NCI-H1105 treated with DMSO at 0.1 percent for 48 hours (cell line): Measurements from ENCODE around the gene CHRNE.
"Not testable (repeated sequence)": the region's sequence is repeated elsewhere in the genome, so short reads cannot be mapped to it uniquely, and the experiment has no call there.

Experiments
- DNase-seq: peaks from one replicate; lab custom pipeline; 2025; lab: John Stamatoyannopoulos, UW

CHRNE gene

DNA sequence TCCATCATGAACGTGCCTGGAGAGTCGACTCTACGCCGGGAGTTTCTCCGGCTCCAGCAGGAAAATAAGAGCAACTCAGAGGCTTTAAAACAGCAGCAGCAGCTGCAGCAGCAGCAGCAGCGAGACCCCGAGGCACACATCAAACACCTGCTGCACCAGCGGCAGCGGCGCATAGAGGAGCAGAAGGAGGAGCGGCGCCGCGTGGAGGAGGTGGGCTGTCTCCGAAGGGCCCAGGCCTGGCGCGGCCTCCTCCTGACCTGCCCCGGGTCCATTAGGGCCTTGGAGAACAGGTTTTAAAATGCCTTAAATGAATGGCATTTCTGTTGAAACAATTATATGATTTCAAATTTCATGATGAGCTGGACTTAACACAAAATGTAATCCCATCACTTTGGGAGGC is 15.3 kb downstream of the CHRNE start:
- no peak for DNase-seq

DNA sequence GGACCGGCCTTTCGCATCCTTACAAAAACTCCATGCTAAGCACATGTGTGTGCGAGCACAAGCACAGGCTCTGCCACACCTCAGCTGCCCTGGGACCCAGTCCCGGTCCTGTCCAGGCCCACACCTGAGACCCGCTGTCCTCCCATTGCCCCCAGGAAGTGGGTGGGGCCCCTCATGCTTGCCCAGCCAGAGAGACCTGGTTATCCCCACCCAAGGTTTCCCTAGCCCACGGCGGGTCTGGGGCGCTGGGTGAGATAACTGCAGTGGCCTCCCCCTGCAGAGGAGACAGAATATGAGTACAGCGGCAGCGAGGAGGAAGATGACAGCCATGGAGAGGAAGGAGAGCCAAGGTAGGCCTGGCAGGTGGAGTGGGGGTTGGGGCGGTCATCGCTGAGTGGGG is 16.1 kb downstream of the CHRNE start:
- DNase-seq, result no peak

DNA sequence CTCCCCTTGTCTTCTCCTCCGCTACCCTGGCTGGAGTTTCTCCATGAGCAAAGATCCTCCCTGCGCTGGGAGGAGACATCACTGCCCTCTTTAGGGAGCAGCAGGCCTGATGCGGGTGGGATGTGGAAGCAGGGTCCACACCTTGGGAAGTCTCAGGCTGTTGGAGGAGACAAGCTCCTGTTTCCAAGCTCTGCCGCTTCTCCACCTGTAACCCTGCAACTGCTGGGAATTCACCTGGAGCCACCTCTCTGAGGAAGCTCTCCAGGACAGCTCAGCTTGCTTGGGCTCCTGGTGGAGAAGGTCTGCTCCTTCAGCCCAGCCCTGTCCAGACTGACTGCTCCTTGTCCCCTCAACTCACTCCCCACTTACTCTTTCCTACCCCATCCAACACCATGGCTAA is 18.4 kb downstream of the CHRNE start:
- no peak for DNase-seq

DNA sequence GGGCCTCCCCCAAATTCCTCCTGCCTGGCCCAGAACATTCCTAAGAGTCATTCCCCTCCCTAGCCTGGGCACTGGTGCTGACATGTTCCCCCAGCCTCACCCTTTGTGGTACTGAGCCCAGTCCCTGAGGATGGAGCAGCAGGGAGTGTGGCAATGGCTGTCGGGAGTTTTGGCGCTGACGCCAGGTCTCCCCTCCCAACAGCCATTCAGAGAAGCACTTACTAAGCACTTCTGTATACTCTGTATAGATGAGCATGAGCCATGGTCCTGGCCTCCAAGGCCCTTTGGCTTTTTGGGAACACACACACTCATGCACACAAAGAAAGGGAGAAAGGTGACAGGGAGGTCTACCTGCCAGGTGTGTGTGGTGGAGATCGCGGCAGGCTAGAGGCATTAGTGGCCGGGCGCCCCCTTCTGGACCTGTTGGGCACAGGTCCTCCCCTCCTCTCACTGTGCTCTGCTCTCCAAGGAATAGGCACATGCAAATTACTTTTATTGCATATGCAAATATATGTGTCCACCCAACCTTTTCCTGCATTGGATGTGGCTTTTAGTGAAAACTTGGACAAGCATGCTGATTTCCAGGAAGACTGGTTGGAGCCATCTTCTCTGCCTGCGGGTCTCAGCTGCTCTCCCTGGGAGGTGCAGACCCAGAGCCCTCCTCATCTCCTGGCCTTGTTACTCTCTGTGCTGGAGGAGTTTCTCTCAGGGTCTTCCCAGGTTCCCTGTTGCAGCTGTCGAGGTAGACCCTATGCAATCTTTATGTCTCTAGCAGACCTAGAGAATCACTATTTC is 20.9 kb downstream of the CHRNE start:
- peak; percentile 80 for DNase-seq

DNA sequence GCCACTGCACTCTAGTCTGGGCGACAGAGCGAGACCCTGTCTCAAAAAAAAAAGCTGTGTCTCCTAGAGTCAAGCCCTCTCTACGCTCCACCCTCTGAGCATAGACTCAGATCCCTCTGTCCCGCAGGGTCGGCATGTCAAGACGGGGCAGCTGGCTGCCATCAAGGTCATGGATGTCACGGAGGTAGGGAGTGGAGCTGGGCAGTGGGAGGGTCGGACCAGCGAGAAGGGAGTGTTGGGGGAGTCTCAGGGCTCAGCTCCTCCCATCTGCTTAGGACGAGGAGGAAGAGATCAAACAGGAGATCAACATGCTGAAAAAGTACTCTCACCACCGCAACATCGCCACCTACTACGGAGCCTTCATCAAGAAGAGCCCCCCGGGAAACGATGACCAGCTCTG is 22.0 kb downstream of the CHRNE start:
- DNase-seq, result no peak

DNA sequence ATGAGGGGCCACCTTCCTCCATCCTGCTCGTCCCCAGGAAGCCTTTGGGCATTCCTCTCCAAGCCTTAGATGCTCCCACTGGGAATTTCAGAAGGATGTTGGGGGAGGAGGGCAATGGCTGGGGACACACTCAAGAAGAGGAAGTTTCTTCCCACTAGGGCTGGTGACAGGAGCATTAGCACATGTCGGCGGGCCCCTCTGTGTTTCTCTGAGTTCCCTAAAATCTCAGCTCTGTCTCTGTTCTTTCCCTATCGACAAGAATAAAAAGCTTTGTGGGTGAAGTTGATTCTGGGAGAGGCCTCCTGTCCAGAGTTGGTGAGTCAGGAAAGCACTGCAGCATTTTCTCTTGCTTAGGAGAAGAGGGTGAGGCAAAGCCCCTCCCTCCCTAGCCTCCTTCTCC is 23.3 kb downstream of the CHRNE start:
- no peak for DNase-seq

DNA sequence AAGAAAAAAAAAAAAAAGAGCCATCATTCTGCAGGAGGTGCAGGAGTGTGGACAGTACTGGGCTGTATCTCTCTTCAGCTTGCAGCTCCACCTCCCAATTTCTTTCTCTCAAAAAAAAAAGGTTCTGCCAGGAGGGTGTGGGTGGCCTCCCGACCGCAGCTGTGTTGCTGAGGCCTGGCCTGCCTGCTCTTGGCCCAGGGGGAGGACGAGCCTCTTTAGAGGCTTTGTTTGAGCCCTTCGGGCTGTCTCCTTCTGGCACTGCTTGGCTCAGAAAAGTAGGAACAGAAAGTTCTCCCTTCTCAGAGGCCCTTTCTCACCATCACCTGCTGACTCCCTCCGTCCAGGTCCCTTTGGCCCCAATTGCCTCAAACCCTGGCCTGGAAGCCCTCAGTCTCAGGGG is 25.8 kb downstream of the CHRNE start:
- DNase-seq, result no peak

DNA sequence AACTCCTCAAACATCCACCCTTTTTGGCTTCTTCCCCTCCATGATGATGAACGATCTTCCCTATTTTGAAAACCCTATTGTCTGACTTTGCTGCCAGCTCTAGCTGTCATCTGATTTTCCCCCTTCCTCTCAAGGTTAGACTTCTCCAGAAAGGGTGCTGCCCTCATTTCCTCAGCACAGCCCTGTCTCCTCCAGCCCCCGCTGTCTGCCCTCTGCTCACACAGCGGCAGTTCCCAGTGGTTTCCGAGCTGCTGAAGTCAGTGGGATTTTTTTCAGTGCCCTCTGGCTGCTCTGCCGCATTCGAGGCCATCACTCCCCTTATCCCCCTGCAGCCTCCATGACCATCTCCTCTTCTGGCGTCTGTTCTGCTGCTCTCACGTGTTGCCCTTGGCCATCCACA is 30.1 kb downstream of the CHRNE start:
- DNase-seq, result no peak

DNA sequence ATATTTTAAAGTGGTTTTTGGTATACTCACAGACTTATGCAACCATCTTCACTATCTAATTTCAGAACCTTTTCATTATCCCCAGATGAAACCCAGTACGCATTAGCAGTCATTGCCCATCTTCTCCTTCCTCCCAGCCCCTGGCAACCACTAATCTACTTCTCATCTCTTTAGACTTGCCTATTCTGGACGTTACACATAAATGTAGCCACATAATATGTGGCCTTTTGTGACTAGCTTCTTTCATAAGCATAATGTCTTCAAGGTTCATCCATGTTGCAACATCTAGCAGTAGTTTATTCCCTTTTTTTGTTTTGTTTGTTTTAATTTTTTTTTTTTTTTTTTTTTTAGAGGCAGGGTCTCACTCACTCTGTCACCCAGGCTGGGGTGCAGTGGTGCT is 32.0 kb downstream of the CHRNE start:
- DNase-seq, result no peak

DNA sequence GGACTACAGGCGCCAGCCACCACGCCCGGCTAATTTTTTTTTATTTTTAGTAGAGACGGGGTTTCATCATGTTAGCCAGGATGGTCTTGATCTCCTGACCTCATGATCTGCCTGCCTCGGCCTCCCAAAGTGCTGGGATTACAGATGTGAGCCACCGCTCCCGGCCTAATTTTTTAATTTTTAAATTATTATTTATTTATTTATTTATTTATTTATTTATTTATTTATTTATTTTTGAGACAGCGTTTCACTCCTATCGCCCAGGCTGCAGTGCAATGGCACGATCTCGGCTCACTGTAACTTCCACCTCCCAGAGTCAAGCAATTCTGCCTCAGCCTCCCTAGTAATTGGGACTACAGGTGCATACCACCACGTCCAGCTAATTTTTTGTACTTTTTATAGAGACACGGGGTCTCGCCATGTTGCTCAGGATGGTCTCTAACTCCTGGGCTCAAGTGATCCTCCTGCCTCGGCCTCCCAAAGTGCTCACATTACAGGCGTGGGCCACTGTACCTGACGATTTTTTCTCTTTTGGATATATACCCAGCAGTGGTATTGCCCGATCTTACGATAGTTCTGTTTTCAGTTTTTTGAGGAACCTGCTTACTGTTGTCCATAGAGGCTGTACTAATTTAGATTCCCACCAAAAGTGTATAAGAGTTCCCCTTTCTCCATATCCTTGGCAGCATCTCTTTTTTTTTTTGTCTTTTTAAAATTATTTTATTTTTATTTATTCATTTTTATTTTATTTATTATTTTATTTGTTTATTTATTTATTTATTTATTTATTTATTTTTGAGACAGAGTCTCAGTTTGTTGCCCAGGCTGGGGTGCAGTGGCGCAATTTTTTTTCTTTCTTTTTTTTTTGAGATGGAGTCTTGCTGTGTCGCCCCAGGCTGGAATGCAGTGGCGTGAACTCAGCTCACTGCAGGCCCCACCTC is 33.6 kb downstream of the CHRNE start:
- DNase-seq, result not testable (repeated sequence)

DNA sequence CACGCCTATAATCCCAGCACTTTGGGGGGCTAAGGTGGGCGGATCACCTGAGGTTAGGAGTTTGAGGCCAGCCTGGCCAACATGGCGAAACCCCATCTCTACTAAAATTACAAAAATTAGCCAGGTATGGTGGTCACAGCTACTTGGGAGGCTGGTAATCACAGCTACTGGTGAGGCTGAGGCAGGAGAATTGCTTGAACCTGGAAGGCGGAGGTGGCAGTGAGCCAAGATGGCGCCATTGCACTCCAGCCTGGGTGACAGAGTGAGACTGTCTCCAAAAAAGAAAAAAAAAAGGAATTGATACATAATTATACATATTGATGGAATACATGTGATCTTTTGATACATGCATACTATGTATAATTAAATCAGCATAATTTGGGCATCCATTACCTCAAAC is 35.4 kb downstream of the CHRNE start:
- peak; percentile 14 for DNase-seq

DNA sequence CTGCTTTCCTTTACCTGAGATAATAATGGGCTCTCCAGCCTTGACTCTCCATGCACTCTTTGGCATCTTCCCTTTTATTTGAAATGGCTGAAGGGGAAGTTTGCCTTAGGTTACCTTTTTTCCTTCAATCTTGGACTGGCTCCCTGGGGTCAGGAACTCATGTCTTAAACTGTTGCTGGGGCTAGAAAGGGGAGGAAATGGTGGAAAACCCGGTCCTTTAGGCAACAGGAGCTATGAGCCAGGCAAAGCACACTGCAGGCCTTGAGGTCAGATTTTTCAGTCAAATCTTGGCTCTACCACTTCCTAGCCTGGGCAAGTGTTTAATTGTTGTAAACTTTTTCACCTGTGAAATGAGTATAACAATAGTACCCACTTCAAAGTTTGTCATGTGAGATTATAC is 39.6 kb downstream of the CHRNE start:
- DNase-seq, result no peak

DNA sequence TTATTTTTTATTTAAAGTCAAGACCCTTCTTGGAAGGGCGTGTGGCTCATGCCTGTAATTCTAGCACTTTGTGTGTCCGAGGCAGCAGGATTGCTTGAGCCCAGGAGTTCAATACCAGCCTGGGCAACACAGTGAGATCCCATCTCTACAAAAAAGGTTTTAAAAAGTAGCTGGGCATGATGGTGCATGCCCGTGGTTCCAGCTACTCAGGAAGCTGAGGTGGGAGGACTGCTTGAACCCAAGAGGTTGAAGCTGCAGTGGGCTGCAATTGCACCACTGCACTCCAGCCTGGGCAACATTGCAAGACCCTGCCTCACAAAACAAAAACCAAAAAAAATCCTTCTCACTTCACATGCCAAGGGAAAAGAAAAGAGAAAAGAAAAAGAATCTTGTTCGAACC is 40.2 kb downstream of the CHRNE start:
- DNase-seq, result no peak

DNA sequence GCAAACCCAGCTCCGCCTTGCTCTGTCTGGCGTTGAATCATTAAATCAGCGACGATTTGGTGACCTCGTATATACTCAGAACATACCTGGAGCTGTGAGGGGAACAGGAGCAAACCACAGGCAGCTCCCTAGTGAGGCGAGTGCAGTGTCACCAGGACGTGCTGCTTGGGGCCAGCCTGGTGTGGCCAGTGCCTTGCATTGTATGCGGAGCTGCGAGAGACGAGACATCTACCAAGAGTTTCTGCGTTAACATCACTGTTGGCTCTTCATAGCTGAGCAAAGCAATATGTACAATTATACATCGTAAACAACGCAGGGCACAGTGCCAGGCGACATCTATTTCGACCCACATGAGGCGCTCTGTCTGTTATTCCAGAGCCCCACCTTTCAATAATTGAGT is 41.8 kb downstream of the CHRNE start:
- no peak for DNase-seq

DNA sequence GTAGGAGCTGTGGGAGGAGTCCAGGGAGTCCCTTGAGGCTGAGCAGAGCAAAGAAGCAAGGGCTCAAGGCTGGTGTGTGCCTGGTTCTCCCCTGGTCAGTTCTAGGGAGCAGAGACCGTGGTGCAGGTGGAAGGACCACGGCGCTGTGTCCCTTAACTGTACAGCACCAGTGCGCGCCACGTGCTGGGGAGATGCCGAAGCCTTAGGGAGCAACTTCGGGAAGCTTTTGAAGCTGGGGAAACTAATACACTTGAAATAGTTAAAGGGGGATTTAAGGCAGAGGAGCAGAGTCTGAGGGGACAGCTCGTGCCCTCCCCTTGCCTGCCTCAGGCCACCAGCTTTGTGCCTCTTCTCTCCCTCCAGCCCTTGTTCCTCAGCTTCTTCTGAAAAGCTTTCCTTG is 42.2 kb downstream of the CHRNE start:
- no peak for DNase-seq

DNA sequence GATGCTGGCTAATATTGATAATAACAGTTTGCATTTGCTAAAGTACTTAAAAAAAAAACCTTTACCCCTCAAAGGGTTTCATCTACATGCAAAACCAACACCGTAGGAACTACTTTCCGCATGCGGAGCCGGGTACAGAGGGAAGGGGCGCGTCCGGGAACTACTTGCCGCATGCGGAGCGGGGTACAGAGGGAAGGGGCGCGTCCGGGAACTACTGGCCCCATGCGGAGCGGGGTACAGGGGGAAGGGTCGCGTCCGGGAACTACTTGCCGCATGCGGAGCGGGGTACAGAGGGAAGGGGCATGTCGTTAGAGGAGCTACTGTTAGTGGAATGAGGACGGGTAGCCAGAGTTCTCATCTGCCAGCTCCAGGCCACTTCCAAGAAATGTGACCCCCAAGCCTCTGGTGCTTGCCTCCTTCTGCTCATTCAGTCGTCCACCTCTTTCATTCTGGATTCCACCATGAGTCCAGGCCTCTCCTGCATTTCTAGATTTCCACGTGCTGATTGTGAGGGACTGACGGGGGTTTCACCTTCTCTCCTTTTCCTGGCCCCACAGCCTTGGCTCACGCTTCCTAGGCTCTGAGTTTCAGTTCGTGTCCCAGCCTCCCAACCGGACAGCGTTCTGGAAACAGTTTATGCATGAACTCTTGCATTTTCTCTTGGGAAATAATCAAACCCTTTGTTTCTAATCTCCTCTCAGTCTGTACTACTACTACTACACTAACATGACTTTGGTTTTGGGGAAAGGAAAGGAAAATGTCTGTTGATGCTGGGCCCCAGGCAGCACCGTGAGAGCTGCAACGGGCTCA is 42.9 kb downstream of the CHRNE start:
- DNase-seq, result no peak

DNA sequence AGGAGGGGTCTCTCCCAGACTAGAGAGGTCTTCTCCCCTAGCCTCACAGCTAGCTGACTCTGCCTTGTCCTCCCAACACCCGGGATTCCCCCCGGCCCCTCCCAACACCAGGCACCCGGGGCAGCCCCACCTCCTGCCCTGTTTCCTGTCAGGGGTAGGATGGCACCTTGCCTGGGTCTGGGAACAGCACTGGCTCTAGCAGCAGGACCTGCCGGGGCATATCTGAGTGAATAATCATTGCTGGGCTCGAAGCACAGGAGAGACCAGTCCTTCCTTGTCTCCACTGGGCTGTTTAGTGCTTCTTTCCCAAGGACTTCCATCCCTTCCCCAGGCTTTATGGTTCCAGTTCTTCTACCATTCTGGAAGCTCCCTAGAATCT is 44.0 kb downstream of the CHRNE start:
- no peak for DNase-seq

DNA sequence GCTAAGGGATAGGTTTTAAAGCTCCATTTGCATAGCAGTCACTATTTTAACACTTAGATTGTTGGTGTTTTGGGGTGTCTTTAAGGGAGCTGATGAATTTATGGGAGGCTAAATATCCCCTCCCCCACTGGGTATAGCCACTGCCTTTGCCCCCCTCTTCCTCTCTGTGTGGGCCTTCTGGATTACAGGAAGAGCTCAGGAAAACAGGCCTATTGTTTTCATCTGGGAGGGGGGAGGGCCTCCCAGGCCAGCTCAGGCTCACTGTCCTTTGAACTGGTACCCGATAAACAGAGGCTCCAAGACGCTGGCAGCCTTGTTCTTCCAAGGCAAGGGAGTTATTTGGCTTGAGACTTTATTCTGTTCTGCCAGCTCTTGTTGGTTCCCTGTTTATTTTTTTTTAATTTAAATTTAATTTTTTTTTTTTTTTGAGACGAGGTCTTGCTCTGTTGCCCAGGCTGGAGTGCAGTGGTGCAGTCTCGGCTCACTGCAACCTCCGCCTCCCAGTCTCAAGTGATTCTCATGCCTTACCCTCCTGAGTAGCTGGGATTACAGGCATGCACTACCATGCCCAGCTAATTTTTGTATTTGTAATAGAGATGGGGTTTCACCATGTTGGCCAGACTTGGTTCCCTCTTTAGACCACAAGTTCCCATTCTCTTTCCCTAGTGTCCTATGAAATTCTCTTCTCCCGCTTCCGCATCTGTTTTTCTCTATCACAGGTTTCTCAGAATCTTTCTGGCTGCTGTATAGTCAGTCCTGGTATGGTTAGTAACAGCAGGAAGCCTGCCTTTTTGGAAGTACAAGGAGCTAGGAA is 44.6 kb downstream of the CHRNE start:
- no peak for DNase-seq

DNA sequence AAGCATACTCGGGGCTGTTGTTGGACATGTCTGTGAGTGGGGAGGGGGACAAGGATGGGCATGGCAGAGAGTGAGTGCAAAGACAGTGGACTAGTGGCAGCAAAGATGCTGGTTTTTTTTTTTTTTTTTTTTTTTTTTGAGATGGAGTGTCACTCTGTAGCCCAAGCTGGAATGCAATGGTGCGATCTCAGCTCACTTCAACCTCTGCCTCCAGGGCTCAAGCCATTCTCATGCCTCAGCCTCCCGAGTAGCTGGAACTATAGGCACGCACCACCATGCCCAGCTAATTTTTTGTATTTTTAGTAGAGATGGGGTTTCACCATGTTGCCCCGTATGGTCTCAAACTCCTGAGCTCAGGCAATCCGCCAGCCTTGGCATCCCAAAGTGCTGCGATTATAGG is 45.6 kb downstream of the CHRNE start:
- not testable (repeated sequence) for DNase-seq

DNA sequence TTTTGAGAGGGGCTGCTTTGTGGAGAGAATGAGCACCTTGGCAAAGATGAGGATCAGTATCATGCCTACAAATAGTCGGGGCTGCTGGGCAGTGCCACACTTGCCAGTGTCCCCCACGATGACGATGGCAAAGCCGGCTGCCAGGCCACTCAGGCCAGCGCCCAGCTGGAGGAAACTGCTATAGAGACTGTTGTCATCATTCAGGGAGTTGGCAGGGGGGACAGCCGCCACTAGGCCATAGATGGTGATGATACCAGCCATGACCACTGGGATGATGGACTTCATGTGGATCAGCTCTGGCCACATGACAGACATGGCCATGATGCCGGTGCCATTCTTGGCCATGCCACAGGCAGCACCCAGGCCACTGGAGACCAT is 46.0 kb downstream of the CHRNE start:
- DNase-seq, result no peak

DNA sequence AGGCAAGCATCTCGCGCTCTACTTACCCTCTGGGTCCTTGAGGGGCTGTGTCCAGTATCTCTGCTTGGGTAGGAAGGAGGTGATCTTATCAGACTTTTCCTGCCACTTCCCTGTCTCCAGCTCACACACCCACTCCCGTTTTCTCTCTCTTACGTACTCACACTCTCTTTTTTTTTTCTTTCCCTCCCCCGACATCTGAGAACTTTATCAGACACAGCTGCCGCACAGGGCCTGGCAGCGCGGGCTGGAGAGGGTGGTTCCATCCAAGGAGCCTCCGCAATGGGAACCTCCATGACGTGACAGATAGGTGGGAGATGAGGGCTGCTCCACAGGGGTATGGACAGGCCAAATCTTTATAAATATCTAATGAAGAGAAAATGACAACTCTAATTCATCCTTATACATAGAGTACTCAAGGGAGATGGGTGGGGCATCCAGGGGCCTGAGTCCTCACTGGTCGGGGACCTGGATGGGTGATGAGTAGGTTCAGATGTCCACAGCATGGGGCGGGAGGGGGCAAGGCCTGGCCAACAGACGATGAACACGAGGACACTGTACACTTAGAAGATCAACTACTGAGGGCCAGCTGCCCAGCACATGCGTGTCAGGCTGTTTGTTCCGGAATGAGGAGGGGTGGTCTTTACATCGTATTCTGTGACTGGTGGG is 46.5 kb downstream of the CHRNE start:
- DNase-seq, result no peak
